ENCODE measurements around the gene HSD3B2. TPM values are rescaled to one million over a fixed set of nuclear protein-coding genes. Genes with fewer than 3 reads are reported as not detected.

HSD3B2 gene
- polyA plus RNA-seq, 1 donor (not counting 4 experiments of a cell fraction or from before 2014, with no cell fraction given) = not detected

DNA sequence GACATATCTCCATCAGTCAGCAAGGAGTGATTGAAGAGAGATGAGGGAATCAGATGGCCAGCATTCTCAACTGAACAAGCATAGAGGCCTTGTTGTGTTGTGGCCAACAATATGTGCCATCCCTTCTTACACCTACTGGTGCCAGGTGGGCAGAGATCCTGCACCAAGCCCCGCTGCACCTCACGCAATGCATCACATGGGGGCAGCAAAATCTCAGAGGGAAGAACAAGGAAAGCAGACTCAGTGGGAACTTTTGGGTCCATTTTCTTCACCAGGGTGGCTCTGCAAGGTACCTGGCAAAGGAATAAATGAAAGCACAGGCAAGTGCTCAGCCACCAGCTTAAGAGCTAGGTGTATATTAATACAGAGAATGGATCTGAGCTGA lies 33.2 kb downstream of the HSD3B2 start:
- no peak for FAIRE-seq
- no peak overlapping the region for H2AFZ ChIP-seq (ENCODE audit: control insufficient read depth, low read length)
- H3K4me2 ChIP-seq (ENCODE audit: control insufficient read depth, extremely low read depth, insufficient read depth, low read depth, low read length) = no peak overlapping the region
- H3K4me1 ChIP-seq (ENCODE audit: control insufficient read depth, extremely low read depth, insufficient read depth, low read length) = peaks cover 10% of the 10 kb centered on the region
- dilution Hi-C loops (cut with MboI; ENCODE audit: extremely low pct_ligation_motif_present, low sequenced_read_pairs) = no loop called here
- H3K9me1 ChIP-seq (ENCODE audit: control insufficient read depth, extremely low read depth, insufficient read depth, low read length) = no peaks in the 10 kb centered on the region
- no peaks in the 10 kb centered on the region for H4K20me1 ChIP-seq (ENCODE audit: control insufficient read depth, extremely low read depth, insufficient read depth, low read length)
- no peaks in the 10 kb centered on the region for H3K27me3 ChIP-seq (ENCODE audit: control insufficient read depth, extremely low read depth, insufficient read depth, low read length)
- TF ChIP-seq EZH2 (IDR thresholded peaks at IDR 0.05; ENCODE audit: low read length) = no peak
- TF ChIP-seq, protein P1, sequence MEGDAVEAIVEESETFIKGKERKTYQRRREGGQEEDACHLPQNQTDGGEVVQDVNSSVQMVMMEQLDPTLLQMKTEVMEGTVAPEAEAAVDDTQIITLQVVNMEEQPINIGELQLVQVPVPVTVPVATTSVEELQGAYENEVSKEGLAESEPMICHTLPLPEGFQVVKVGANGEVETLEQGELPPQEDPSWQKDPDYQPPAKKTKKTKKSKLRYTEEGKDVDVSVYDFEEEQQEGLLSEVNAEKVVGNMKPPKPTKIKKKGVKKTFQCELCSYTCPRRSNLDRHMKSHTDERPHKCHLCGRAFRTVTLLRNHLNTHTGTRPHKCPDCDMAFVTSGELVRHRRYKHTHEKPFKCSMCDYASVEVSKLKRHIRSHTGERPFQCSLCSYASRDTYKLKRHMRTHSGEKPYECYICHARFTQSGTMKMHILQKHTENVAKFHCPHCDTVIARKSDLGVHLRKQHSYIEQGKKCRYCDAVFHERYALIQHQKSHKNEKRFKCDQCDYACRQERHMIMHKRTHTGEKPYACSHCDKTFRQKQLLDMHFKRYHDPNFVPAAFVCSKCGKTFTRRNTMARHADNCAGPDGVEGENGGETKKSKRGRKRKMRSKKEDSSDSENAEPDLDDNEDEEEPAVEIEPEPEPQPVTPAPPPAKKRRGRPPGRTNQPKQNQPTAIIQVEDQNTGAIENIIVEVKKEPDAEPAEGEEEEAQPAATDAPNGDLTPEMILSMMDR (optimal IDR thresholded peaks at IDR 0.05 in 1 of 3, IDR thresholded peaks at IDR 0.05 in 1 of 3, conservative IDR thresholded peaks at IDR 0.05 in 1 of 3; ENCODE audit: extremely low read depth in 1 of 3, insufficient read depth in 2 of 3, low read length in 3 of 3) = peak; percentile 33 to 75 (median 55)
- no peak for DNase-seq (ENCODE audit: low read depth, low spot score)
- no peaks in the 10 kb centered on the region for H3K9me3 ChIP-seq (ENCODE audit: control insufficient read depth, low read depth, low read length)
- no peak overlapping the region for H3K9ac ChIP-seq (ENCODE audit: control insufficient read depth, extremely low read depth, insufficient read depth, low read length)
- H3K79me2 ChIP-seq (ENCODE audit: control insufficient read depth, insufficient read depth, low read length) = no peaks in the 10 kb centered on the region
- H3K27ac ChIP-seq (ENCODE audit: control insufficient read depth, insufficient read depth, low read length) = no peak overlapping the region
- no peaks in the 10 kb centered on the region for H3K36me3 ChIP-seq (ENCODE audit: control insufficient read depth in 2 of 2, extremely low read depth in 1 of 2, insufficient read depth in 2 of 2, low read length in 2 of 2)
- no peak overlapping the region for H3K4me3 ChIP-seq (ENCODE audit: control insufficient read depth in 2 of 3, extremely low read depth in 1 of 3, insufficient read depth in 2 of 3, low read depth in 1 of 3, low read length in 3 of 3)

DNA sequence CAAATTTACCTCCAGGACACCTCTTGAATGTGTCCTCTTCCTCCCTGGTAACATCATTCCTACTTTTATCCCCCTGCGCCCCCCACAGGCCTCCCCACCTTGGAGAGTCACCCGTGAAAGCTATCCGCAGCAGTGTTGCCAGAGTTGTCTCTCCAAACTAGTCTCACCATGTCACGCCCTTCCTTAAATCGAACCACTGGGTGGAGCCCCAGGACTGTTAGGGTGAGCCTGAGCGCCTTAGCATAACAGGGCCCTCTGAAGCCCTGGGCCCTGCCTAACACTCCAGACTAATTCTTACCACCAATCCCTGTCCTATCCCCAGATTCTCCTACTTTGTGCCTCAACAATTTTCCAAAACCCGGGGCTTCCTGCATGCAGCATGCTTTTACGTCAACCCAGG lies 35.0 kb downstream of the HSD3B2 start:
- dilution Hi-C loops (cut with MboI; ENCODE audit: extremely low pct_ligation_motif_present, low sequenced_read_pairs) = no loop called here
- no peaks in the 10 kb centered on the region for H4K20me1 ChIP-seq (ENCODE audit: control insufficient read depth, extremely low read depth, insufficient read depth, low read length)

More for the DNA sequence above, 35.0 kb downstream of the HSD3B2 start:
- Histone ChIP-seq H3K4me3 (ENCODE audit: control insufficient read depth in 2 of 3, extremely low read depth in 1 of 3, insufficient read depth in 2 of 3, low read depth in 1 of 3, low read length in 3 of 3) (no peak overlapping the region), H3K9me1 (ENCODE audit: control insufficient read depth, extremely low read depth, insufficient read depth, low read length) (no peaks in the 10 kb centered on the region), H3K27me3 (ENCODE audit: control insufficient read depth, extremely low read depth, insufficient read depth, low read length) (no peaks in the 10 kb centered on the region), H3K4me2 (ENCODE audit: control insufficient read depth, extremely low read depth, insufficient read depth, low read depth, low read length) (no peak overlapping the region), H3K9ac (ENCODE audit: control insufficient read depth, extremely low read depth, insufficient read depth, low read length) (no peak overlapping the region), H3K9me3 (ENCODE audit: control insufficient read depth, low read depth, low read length) (no peaks in the 10 kb centered on the region), H3K79me2 (ENCODE audit: control insufficient read depth, insufficient read depth, low read length) (no peaks in the 10 kb centered on the region), H3K36me3 (ENCODE audit: control insufficient read depth in 2 of 2, extremely low read depth in 1 of 2, insufficient read depth in 2 of 2, low read length in 2 of 2) (no peaks in the 10 kb centered on the region), H3K4me1 (ENCODE audit: control insufficient read depth, extremely low read depth, insufficient read depth, low read length) (peaks cover 16% of the 10 kb centered on the region), H2AFZ (ENCODE audit: control insufficient read depth, low read length) (no peak overlapping the region), H3K27ac (ENCODE audit: control insufficient read depth, insufficient read depth, low read length) (no peak overlapping the region)
- DNase-seq (ENCODE audit: low read depth, low spot score) (no peak), FAIRE-seq (no peak)
- no peak for TF ChIP-seq EZH2 (IDR thresholded peaks at IDR 0.05; ENCODE audit: low read length)
- TF ChIP-seq, protein P1 (optimal IDR thresholded peaks at IDR 0.05 in 1 of 3, IDR thresholded peaks at IDR 0.05 in 1 of 3, conservative IDR thresholded peaks at IDR 0.05 in 1 of 3; ENCODE audit: extremely low read depth in 1 of 3, insufficient read depth in 2 of 3, low read length in 3 of 3) = peak; percentile 13 to 62 (median 30)

All from keratinocyte (primary cell).